Sigmoid colon (tissue), 4 donors: ENCODE data around the gene CBFA2T2.

Source experiments
- EP300 ChIP-seq, 4 donors: sonication (generic); formaldehyde crosslinking; IDR thresholded peaks; one replicate each; pipeline ENCODE4 v1.6.1; 2017; ENCODE audit warnings: antibody characterized with exemption in 4 of 4
- POLR2A ChIP-seq, 2 donors: fragments of 450-650 bp; IDR thresholded peaks; one replicate each; pipeline ENCODE4 v1.6.1; 2016; ENCODE audit warnings: antibody characterized with exemption in 2 of 2, mild to moderate bottlenecking in 2 of 2, moderate library complexity in 2 of 2
- POLR2AphosphoS5 ChIP-seq, 4 donors: sonication (generic); formaldehyde crosslinking; IDR thresholded peaks; one replicate each; pipeline ENCODE4 v1.6.1; 2017; ENCODE audit warnings: antibody characterized with exemption in 4 of 4
- TF ChIP-seq, protein P1 (sequence below), 4 experiments: fragments of 450-650 bp in 3 of 4; fragments of 200-600 bp in 1 of 4; IDR thresholded peaks; one replicate each; pipeline ENCODE4 v1.5.1; 2016 to 2019; ENCODE audit warnings: antibody characterized with exemption in 4 of 4, mild to moderate bottlenecking in 3 of 4, moderate library complexity in 2 of 4

DNA sequence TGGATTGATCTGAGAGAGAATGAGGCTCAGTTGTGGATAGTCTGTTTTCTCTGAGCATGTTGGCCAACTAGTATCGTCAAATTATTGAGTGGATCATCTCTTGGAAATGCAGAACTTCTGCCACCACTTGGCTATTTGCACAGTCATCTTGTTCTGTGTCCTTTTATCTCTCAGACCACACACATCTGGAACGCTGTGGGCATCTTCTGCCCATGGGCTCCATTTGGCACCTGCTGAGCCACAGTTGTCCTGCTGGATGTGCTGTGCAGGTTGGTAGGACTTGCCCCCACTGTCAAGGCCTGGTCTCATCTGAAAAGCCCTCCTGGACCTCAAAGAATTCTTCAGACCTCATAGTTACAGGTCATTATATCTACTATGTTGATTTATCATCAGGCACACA is 155.5 kb downstream of the CBFA2T2 start:
- TF ChIP-seq, protein P1, sequence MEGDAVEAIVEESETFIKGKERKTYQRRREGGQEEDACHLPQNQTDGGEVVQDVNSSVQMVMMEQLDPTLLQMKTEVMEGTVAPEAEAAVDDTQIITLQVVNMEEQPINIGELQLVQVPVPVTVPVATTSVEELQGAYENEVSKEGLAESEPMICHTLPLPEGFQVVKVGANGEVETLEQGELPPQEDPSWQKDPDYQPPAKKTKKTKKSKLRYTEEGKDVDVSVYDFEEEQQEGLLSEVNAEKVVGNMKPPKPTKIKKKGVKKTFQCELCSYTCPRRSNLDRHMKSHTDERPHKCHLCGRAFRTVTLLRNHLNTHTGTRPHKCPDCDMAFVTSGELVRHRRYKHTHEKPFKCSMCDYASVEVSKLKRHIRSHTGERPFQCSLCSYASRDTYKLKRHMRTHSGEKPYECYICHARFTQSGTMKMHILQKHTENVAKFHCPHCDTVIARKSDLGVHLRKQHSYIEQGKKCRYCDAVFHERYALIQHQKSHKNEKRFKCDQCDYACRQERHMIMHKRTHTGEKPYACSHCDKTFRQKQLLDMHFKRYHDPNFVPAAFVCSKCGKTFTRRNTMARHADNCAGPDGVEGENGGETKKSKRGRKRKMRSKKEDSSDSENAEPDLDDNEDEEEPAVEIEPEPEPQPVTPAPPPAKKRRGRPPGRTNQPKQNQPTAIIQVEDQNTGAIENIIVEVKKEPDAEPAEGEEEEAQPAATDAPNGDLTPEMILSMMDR (IDR thresholded peaks at IDR 0.05): no peak
- TF ChIP-seq POLR2AphosphoS5 (IDR thresholded peaks at IDR 0.05) (no peak), POLR2A (IDR thresholded peaks at IDR 0.05) (no peak), EP300 (IDR thresholded peaks at IDR 0.05) (no peak)
